Aorta (tissue), 5 donors: ENCODE results near the gene PNPLA7. TPM values are rescaled to one million over a fixed set of nuclear protein-coding genes. Genes with fewer than 3 reads are reported as not detected.
"Not testable (repeated sequence)": the region's sequence is repeated elsewhere in the genome, so short reads cannot be mapped to it uniquely, and the experiment has no call there.

Experiments
- ATAC-seq: fragments of 200-7000 bp; cut with Tn5 transposase; one replicate; pipeline ENCODE4 v1.9.1; 2022; ENCODE audit warnings: moderate library complexity; ENCODE audit not compliant: low FRiP score
- DNase-seq, 2 donors: peaks; one replicate each; pipeline ENCODE4 v3.0.0-alpha.2; 2020
- H3K27ac ChIP-seq, 2 donors: one replicate each; pipeline ENCODE4 v1.5.1; 2013; ENCODE audit warnings: low read length in 2 of 2, mild to moderate bottlenecking in 2 of 2, moderate library complexity in 2 of 2, control low read depth in 1 of 2, inconsistent platforms in 1 of 2, low read depth in 1 of 2
- H3K27me3 ChIP-seq, 2 donors: one replicate each; pipeline ENCODE4 v1.6.1; 2013; ENCODE audit warnings: control low read depth in 1 of 2, low read length in 1 of 2, mild to moderate bottlenecking in 1 of 2, moderate library complexity in 1 of 2; ENCODE audit not compliant: insufficient read depth in 2 of 2, control insufficient read depth in 1 of 2
- H3K36me3 ChIP-seq, 2 donors: one replicate each; pipeline ENCODE4 v1.6.1; 2013; ENCODE audit warnings: control low read depth in 1 of 2, low read length in 1 of 2, mild to moderate bottlenecking in 1 of 2; ENCODE audit not compliant: insufficient read depth in 2 of 2, control insufficient read depth in 1 of 2
- H3K4me1 ChIP-seq, 2 donors: one replicate each; pipeline ENCODE4 v1.6.1; 2013; ENCODE audit warnings: low read length in 2 of 2, control low read depth in 1 of 2, mild to moderate bottlenecking in 1 of 2, moderate library complexity in 1 of 2; ENCODE audit not compliant: insufficient read depth in 2 of 2, control insufficient read depth in 1 of 2
- H3K4me3 ChIP-seq, 2 donors: one replicate each; pipeline ENCODE4 v1.5.1; 2013; ENCODE audit warnings: low read length in 2 of 2, control low read depth in 1 of 2, mild to moderate bottlenecking in 1 of 2
- H3K9me3 ChIP-seq: one replicate; pipeline ENCODE4 v1.6.1; 2013; ENCODE audit warnings: mild to moderate bottlenecking, low read length; ENCODE audit not compliant: control insufficient read depth
- WGBS, 2 donors: extraction: QIAGEN DNeasy Blood & Tissue Kit; methylation state at CpG; one replicate each; pipeline ENCODE4 v1.1.7; 2013; 5-methylcytosine and 5-hydroxymethylcytosine counted together
- intact Hi-C, 2 donors: fragments of 100-400 bp; cut with DNase I; formaldehyde crosslinking; loops; one replicate each; pipeline versions ENCODE4 v1.14.2 to v1.15.0; 2022
- polyA plus RNA-seq, 2 donors: library from polyadenylated mRNA; stranded (reverse); fragments of 200-250 nt; gene quantifications; one replicate each; pipeline ENCODE4 v1.2.3, GENCODE V29; 2013
- total RNA-seq, 2 donors: library from RNA; stranded (reverse); fragmentation: NEBNext Ultra II Directional; extraction: Animal tissue kit (Norgen Biotek cat#: 25700); gene quantifications; one replicate each; pipeline ENCODE4 v1.2.1, GENCODE V29; 2021
- donor health status: healthy with polysubstance abuse.
- donor health status: Bipolar disorder and iron deficiency.
- donor health status: DM: no; HTN: no; CAD: no.
- donor health status: DM: no; HTN: no; CAD: no.
- donor health status: DM: yes; HTN: yes; CAD: no.

Gene PNPLA7
- total and polyA plus RNA-seq, 4 donors: 2.1 to 36.6 (median 9.0) TPM

- H3K4me3 ChIP-seq: no peak overlapping the region
- intact Hi-C loops: no loop called here
- H3K27me3 ChIP-seq: no peaks in the 10 kb centered on the region
- no peak for ATAC-seq
- H3K9me3 ChIP-seq: no peaks in the 10 kb centered on the region
- no peaks in the 10 kb centered on the region for H3K4me1 ChIP-seq
- H3K36me3 ChIP-seq: no peaks in the 10 kb centered on the region
- no peak overlapping the region for H3K27ac ChIP-seq
- DNase-seq: peak in 1 of 2 donors; percentile 70
- WGBS, 2 donors: 91 to 95% methylated on average over 16 of the region's 16 CpGs
Observed at GRCh38 chr9:137467161-137467581, 83.0 kb downstream of the PNPLA7 start.

DNA sequence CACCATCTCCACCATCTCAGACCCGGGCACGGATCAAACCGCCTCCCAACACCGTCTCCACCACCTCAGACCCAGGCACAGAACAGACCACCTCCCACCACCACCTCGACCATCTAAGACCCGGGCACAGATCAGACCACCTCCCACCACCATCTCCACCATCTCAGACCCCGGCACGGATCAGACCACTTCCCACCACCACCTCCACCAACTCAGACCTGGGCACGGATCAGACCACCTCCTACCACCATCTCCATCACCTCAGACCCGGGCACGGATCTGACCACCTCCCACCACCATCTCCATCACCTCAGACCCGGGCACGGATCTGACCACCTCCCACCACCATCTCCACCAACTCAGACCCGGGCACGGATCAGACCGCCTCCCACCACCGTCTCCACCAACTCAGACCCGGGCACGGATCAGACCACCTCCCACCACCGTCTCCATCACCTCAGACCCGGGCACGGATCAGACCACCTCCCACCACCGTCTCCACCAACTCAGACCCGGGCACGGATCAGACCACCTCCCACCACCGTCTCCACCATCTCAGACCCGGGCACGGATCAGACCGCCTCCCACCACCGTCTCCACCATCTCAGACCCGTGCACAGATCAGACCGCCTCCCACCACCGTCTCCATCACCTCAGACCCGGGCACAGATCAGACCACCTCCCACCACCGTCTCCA lies 83.7 kb downstream of the PNPLA7 start:
- peak in 1 of 2 donors; percentile 52 for DNase-seq
- ATAC-seq, H3K27me3 ChIP-seq, intact Hi-C loops, H3K27ac ChIP-seq, H3K9me3 ChIP-seq, H3K4me3 ChIP-seq, H3K36me3 ChIP-seq, H3K4me1 ChIP-seq: not testable (repeated sequence)
- 92 to 93% methylated on average over 35 of the region's 35 CpGs for WGBS, 2 donors

DNA sequence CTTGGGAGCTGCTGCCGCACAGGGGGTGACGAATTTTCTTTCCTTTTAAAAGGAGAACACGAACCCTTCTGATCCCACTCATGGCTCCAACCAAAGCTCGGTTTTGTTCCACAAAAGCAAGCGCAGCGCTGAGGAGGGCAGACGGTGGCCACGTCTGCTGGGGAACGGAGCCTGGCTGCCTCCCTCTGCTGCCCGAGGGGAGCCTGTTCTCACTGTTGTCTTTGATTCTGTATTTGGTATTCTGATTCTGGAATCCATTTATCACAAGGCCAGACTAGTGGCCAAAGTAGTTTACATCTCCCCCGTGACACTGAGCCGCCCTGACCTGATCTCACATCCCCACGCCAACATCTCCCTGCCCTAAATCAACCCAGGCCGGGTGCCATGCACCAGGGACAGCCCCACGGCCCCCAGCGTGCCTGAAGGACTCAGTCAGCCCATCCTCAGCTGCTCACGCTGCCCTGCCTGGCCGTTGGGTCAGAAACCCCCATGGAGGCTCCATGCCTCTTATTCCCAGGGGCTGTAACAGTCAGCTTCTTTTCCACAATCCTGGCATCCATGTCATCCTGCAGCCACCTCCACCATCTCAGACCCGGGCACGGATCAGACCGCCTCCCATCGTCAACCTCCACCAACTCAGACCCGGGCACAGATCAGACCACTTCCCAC lies 84.3 kb downstream of the PNPLA7 start:
- no peak for ATAC-seq
- 84 to 86% methylated on average over 23 of the region's 23 CpGs for WGBS, 2 donors
- no peaks in the 10 kb centered on the region for H3K36me3 ChIP-seq
- peak; percentile 39 to 61 for DNase-seq
- H3K27ac ChIP-seq: no peak overlapping the region
- H3K4me1 ChIP-seq: no peaks in the 10 kb centered on the region
- H3K4me3 ChIP-seq: no peak overlapping the region
- H3K27me3 ChIP-seq: no peaks in the 10 kb centered on the region
- H3K9me3 ChIP-seq: no peaks in the 10 kb centered on the region
- intact Hi-C loops: no loop called here

DNA sequence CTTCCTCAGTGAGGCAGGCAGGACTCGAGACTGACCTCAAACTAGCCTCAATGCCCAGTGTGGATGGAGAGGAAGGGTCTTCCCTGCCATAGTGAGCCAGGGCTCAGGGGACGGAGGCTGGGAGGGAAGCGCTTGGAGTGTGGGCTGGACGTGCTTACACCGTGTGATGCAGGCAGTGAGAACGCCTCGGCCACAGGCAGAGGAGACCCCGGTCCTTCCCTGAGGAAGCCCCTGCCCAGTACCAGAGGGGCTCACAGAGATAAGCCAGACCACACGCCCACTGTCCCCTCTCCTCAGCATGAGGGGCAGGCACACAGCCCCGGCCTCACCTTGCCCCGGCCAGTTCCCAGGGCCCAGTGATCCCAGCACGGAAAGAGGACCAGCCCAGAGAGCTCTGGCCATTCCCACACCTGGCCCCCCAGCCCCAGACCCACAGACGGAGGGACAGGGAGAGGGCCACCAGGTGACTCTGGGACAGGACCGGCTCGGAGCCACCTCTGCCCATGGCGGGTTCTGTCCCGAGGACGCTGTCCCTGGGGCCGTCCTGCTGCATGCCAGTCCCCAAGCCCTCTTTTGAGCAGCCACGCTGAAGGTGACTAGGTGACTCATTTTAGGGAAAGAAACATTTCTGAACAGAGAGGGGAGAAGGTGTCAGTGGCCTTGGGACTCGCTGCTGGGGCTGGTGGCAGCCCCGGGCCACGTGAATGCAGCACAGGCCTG lies 85.0 kb downstream of the PNPLA7 start:
- Histone ChIP-seq H3K27ac (no peak overlapping the region), H3K27me3 (no peaks in the 10 kb centered on the region), H3K4me3 (no peak overlapping the region), H3K36me3 (no peaks in the 10 kb centered on the region), H3K9me3 (no peaks in the 10 kb centered on the region), H3K4me1 (no peaks in the 10 kb centered on the region)
- ATAC-seq: no peak
- intact Hi-C loops: no loop called here
- DNase-seq: peak; percentile 42 to 72
- 93 to 94% methylated on average over 23 of the region's 23 CpGs for WGBS, 2 donors

DNA sequence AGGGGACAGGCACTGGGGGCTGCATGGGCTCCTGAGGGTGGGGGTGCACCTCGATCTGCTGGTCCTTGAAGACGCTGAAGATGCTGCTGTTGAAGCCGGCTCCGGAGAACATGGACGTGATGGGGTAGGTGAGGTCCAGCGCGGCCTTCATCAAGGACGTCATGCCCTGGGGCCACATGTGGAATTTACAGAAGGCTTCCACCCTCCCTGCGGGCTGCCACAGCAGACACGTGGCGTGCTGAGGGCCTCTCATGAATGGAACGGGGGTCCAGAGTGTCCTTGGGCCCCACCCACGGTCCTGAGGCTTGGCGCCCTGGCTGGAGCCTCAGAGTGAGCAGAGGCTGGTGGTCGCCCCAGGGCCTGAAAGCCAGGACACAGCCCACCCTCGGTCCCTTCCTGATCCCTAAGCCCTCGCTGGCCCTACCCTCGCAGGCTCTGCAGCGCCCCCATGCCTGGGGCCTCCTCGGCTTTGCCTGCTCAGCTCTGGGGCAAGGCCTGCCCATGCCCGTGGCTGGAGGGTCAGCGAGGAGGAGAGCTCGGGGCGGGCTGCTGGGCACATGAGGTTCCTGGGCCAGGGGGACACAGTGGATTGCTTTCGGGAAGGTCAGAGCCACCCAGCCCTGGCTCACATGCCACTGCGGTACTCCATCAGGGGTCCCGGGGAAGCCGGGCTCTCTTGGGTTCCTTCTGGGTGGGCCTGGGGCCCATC lies 85.8 kb downstream of the PNPLA7 start:
- H3K4me1 ChIP-seq: no peaks in the 10 kb centered on the region
- intact Hi-C loops: no loop called here
- H3K36me3 ChIP-seq: no peaks in the 10 kb centered on the region
- no peaks in the 10 kb centered on the region for H3K27me3 ChIP-seq
- ATAC-seq: no peak
- H3K27ac ChIP-seq: no peak overlapping the region
- no peaks in the 10 kb centered on the region for H3K9me3 ChIP-seq
- peak; percentile 46 to 62 for DNase-seq
- WGBS, 2 donors: 95% methylated on average over 28 of the region's 28 CpGs
- H3K4me3 ChIP-seq: no peak overlapping the region

GRCh38 chr9:137463931-137464290 lies 86.3 kb downstream of the PNPLA7 start:
- Histone ChIP-seq H3K4me3 (no peak overlapping the region), H3K27ac (no peak overlapping the region), H3K9me3 (no peaks in the 10 kb centered on the region), H3K27me3 (no peaks in the 10 kb centered on the region), H3K4me1 (no peaks in the 10 kb centered on the region), H3K36me3 (no peaks in the 10 kb centered on the region)
- no peak for ATAC-seq
- 96 to 97% methylated on average over 18 of the region's 18 CpGs for WGBS, 2 donors
- intact Hi-C loops: no loop called here
- DNase-seq: peak; percentile 42 to 77

GRCh38 chr9:137462986-137463930 lies 86.9 kb downstream of the PNPLA7 start:
- H3K4me3 ChIP-seq: no peak overlapping the region
- 90 to 92% methylated on average over 27 to 30 of the region's 30 CpGs for WGBS, 2 donors
- no peaks in the 10 kb centered on the region for H3K27me3 ChIP-seq
- no peaks in the 10 kb centered on the region for H3K4me1 ChIP-seq
- H3K36me3 ChIP-seq: no peaks in the 10 kb centered on the region
- intact Hi-C loops: no loop called here
- H3K27ac ChIP-seq: no peak overlapping the region
- H3K9me3 ChIP-seq: no peaks in the 10 kb centered on the region
- ATAC-seq (no peak), DNase-seq (peak; percentile 40 to 65)
